ENCODE data around the gene RIMS4. TPM values are rescaled to one million over a fixed set of nuclear protein-coding genes. Genes with fewer than 3 reads are reported as not detected.

Gene RIMS4
- total RNA-seq, 1 experiment from 2014 or later, result 16.3 TPM

DNA sequence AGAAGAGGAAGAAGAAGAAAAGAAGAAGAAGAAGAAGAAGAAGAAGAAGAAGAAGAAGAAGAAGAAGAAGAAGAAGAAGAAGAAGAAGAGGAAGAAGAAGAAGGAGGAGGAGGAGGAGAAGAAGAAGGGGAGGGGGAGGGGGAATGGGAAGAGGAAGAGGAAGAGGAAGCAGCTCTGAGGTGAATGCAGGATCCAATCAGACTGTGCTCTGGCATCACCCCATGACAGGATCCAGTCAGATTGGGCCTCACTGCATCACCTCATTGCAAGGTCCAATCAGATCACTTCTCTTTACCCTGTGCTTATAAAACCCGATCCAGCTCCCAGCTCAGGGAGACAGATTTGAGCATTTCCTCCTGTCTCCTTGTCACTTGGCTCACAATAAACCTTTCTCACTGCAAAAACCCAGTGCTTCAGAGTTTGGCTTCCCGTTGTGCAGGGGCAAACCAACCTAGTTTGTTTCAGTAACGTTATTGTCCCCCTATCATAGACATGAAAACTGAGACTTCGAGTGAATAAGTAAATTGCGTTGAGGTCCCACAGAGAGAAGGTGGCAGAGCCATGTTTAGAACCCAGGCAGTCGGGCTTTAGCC, 46.6 kb upstream of the RIMS4 start:
- Mint-ChIP-seq H3K4me3 (no peak overlapping the region), H3K27ac (peak overlapping the region in 1 of 3 experiments; percentile 85; a peak in 1 of 7 replicates), H3K9me3 (peaks cover 2 to 5% of the 10 kb centered on the region in 2 experiments; a peak in 2 of 5 replicates), H3K27me3 (ENCODE audit: low read depth) (no peaks in the 10 kb centered on the region; the same call in 1 of the 2 replicates), H3K36me3 (ENCODE audit: insufficient read depth in 1 of 3, low read depth in 3 of 3) (0 out of 7 replicates have a peak, but pooled peaks cover 0 to 5% (median 0%) of the 10 kb centered on the region in 3 experiments), H3K4me1 (peaks cover 4 to 8% of the 10 kb centered on the region in 2 experiments; a peak in 2 of 4 replicates)
- H3K9ac ChIP-seq (ENCODE audit: extremely low read depth, insufficient read length, low read length), result no peak overlapping the region
- H3K27me3 ChIP-seq (ENCODE audit: insufficient read depth, low read length), result no peaks in the 10 kb centered on the region
- H3K4me1 ChIP-seq (ENCODE audit: insufficient read depth, low read length), result no peaks in the 10 kb centered on the region
- no peaks in the 10 kb centered on the region for H3K9me3 ChIP-seq (ENCODE audit: control insufficient read depth, low read depth, low read length)
- no peak overlapping the region for H2BK120ac ChIP-seq (ENCODE audit: low read depth, low read length, poor library complexity, severe bottlenecking)
- H2BK15ac ChIP-seq (ENCODE audit: low read depth, low read length), result no peak overlapping the region
- H3K56ac ChIP-seq (ENCODE audit: insufficient read length, low read depth, low read length), result no peak overlapping the region
- no peak for DNase-seq
- no peak overlapping the region for H3K27ac ChIP-seq (ENCODE audit: insufficient read length, low read depth, low read length)
- H3K4me2 ChIP-seq (ENCODE audit: insufficient read depth, insufficient read length, low read length), result no peak overlapping the region
- no peak overlapping the region for H4K5ac ChIP-seq (ENCODE audit: insufficient read length, low read depth, low read length)
- no peaks in the 10 kb centered on the region for H4K20me1 ChIP-seq (ENCODE audit: control insufficient read depth, insufficient read depth, insufficient read length)
- H2BK20ac ChIP-seq (ENCODE audit: low read depth, low read length, poor library complexity, severe bottlenecking), result no peak overlapping the region
- no peak overlapping the region for H3T11ph ChIP-seq (ENCODE audit: low read length)
- no peaks in the 10 kb centered on the region for H3K79me2 ChIP-seq (ENCODE audit: insufficient read depth, low read length)
- no peak overlapping the region for H2BK12ac ChIP-seq (ENCODE audit: insufficient read length, low read depth, low read length)
- H3K79me1 ChIP-seq (ENCODE audit: insufficient read depth, low read depth, low read length, poor library complexity, severe bottlenecking), result no peaks in the 10 kb centered on the region
- H4K8ac ChIP-seq (replicated peaks; ENCODE audit: insufficient read length, low read depth, low read length), result no peak overlapping the region
- no CpG with 5 or more reads among the region's 6 CpGs for WGBS (ENCODE audit: extremely low coverage, insufficient read length, low lambda C conversion rate)
- H3K14ac ChIP-seq (ENCODE audit: insufficient read depth, low read length), result no peak overlapping the region
- no peak overlapping the region for H2AFZ ChIP-seq (ENCODE audit: low read length)
- H2AK5ac ChIP-seq (ENCODE audit: insufficient read length, low read length), result no peak overlapping the region
- TF ChIP-seq, protein P1, sequence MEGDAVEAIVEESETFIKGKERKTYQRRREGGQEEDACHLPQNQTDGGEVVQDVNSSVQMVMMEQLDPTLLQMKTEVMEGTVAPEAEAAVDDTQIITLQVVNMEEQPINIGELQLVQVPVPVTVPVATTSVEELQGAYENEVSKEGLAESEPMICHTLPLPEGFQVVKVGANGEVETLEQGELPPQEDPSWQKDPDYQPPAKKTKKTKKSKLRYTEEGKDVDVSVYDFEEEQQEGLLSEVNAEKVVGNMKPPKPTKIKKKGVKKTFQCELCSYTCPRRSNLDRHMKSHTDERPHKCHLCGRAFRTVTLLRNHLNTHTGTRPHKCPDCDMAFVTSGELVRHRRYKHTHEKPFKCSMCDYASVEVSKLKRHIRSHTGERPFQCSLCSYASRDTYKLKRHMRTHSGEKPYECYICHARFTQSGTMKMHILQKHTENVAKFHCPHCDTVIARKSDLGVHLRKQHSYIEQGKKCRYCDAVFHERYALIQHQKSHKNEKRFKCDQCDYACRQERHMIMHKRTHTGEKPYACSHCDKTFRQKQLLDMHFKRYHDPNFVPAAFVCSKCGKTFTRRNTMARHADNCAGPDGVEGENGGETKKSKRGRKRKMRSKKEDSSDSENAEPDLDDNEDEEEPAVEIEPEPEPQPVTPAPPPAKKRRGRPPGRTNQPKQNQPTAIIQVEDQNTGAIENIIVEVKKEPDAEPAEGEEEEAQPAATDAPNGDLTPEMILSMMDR (conservative IDR thresholded peaks at IDR 0.05), result no peak
- H3K23ac ChIP-seq (ENCODE audit: insufficient read length, low read depth, low read length), result no peak overlapping the region
- no peaks in the 10 kb centered on the region for H3K23me2 ChIP-seq (ENCODE audit: insufficient read length, low read depth, low read length, poor library complexity, severe bottlenecking)
- H2BK5ac ChIP-seq (ENCODE audit: insufficient read length, low read length), result no peak overlapping the region
- H4K91ac ChIP-seq (ENCODE audit: insufficient read length, low read depth, low read length), result no peak overlapping the region
- H3K4ac ChIP-seq (ENCODE audit: low read depth, low read length), result no peak overlapping the region
- no peak overlapping the region for H3K18ac ChIP-seq (ENCODE audit: insufficient read length, low read depth, low read length)

All from H9 (cell line).